ENCODE results near the gene UTP11.
A peak's percentile ranks its signal among the peaks of the same experiment; 100 is the strongest.
"Not testable (repeated sequence)": the region's sequence is repeated elsewhere in the genome, so short reads cannot be mapped to it uniquely, and the experiment has no call there.

UTP11 gene

DNA sequence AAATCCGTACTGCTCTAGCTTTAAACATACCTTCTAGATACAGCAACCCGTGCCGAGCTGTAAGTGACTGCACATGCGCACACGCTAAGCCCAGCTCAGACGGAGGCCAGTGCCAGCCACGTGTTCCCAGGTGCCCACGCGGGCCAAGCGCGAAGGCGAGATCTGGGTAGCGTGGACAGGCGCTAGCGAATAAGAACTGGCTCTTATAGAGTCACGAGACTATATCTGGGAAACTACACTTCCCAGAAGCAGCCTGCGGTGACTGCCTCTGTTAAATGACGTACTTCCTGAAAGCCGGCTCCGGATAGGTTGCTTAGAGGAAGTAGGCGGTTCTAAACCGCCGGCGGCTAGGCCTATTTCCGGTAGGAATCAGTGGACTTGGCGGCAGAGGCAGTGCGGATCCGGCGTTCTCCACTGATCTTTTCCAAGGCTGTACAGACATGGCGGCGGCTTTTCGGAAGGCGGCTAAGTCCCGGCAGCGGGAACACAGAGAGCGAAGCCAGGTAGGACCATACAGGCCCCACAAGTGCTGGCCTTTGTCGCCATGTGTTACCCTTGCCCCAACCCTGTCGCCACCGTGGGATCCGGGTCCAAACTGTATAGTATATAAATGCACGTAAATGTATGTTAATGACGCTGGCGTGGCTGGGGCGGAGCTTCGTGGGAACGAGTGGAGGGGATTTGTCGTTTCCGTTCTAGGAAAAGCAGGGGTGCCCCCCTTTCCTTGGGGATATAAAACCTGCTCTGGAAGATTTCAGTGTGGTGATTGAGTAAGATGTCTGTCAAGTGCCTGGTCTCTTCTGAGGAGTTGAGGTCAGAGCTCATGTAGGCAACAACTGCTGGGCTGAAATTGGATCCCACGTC, at the start of gene UTP11:
UTP11 (plus strand) TSS at position 372 of the 864 bp plus-strand sequence; CDS start at position 441, 69 bp downstream.
- DNase-seq (ENCODE audit: low read depth in 2 of 2): peak; percentile 78

GRCh38 chr1:37964106-37964505, 48.4 kb upstream of the UTP11 start:
- not testable (repeated sequence) for DNase-seq (ENCODE audit: low read depth in 2 of 2)

DNA sequence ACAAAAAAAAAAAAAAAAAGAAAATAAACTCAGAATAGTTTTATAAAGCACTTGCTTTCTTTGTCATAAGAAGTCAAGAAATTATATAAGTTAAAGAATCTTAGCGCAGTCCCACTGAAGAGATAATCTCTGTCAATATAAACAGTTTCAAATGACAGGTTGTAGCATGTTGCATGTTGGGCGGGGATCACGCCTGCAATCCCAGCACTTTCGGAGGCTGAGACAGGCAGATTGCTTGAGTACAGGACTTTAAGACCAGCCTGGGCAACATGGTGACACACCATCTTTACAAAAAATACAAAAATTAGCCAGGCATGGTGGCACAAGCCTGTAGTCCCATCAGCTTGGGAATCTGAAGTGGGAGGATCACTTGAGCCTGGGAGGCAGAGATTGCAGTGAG, 47.2 kb upstream of the UTP11 start:
- DNase-seq (ENCODE audit: low read depth in 2 of 2): no peak

- DNase-seq (ENCODE audit: low read depth in 2 of 2): not testable (repeated sequence)
These were observed 38.9 kb upstream of the UTP11 start for GRCh38 chr1:37973684-37974083.

- DNase-seq (ENCODE audit: low read depth in 2 of 2): no peak
These were observed 38.0 kb upstream of the UTP11 start for GRCh38 chr1:37974567-37974966.

DNA sequence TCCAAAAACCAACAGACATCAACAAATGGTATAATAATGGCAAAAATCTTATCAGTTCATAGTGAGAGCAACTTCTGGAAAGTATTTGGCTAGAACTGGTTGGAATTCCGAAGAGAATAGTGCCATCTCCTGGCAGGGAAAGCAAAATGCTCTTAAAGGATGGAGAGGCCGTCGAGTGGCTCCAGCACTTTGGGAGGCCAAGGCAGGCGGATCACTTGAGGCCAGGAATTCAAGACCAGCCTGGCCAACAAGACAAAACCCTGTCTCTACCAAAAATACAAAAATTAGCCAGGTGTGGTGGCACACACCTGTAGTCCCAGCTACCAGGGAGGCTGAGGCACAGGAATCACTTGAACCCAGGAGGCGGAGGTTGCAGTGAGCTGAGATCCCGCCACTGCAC, 37.5 kb upstream of the UTP11 start:
- DNase-seq (ENCODE audit: low read depth in 2 of 2): not testable (repeated sequence)

- no peak for DNase-seq (ENCODE audit: low read depth in 2 of 2)
These were observed 34.0 kb upstream of the UTP11 start for GRCh38 chr1:37978541-37978940.

DNA sequence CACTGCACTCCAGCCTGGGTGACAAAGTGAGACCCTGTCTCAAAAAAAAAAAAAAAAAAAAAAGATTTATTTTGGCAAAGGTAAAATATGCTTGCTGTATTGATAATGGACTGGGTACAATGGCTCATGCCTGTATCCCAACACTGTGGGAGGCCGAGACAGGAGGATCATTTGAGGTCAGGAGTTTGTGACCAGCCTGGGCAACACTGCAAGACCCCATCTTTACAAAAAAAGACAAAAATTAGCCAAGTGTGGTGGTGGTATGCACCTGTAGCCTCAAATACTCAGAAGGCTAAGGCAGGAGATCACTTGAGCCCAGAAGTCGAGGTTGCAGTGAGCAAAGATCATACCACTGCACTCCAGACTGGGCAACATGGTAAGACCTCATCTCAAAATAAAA, 29.0 kb upstream of the UTP11 start:
- DNase-seq (ENCODE audit: low read depth in 2 of 2): no peak

- no peak for DNase-seq (ENCODE audit: low read depth in 2 of 2)
These were observed 24.9 kb upstream of the UTP11 start for GRCh38 chr1:37987679-37988078.

- DNase-seq (ENCODE audit: low read depth in 2 of 2): no peak
These were observed 23.1 kb upstream of the UTP11 start for GRCh38 chr1:37989361-37989930.

DNA sequence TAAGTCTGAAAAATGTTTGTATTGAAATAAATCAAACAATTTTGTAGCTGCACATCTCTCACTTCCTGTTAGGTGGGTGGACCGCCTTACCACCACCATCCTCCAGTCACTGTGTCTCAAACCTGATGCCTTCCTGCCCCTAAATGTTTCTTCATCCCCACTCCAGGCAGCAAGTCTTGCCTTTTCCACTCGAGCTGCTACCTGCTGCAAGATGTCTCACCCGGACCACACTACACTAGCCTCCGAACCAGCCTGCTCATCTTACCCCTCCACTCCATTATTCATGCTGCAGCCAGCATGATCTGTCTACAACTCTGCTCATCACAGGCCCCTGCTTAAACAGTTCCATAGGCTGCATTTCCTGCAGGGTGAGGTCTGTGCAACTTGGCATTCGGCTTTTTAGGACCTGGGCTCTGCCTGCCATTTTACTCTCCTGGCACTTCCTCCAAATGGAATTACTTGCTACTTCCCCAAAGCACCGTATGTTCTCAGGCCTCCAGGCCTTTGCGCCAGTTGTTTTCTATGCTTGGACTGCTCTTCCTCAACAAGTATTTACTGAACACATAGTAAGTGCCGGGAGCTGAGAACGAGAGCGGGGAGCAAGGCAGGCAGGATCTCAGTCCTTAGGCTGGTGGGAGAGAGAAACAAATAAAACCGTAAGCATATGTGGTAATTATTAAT, 17.5 kb upstream of the UTP11 start:
- no peak for DNase-seq (ENCODE audit: low read depth in 2 of 2)

DNA sequence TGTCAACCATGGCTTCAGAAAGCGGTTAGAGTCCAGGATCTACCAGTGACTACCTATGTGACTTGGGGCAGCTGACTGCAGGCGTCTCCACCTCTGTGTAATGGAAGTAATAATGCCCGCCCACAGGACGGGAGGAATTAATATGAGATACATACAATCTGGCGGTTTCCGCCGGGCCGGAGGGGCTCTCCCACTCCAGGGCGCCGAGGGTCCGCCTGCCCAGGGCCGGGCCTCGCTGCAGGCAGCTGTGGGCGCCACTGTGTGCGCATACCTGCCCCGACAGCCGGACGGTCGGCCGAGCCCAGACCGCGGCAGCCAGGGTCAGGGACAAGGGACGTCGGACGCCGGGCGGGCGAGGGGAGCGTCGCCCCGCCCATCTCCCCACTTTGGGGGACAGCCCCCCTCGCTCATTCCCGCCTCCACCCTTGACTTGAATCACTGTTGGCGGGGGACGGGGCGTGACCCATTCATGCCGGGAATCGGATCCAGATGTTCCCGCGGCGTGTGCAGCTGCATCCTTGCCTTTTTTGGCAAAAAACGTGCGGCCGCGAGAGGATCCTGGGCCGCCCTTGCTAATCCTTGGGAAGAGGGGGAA, 16.7 kb upstream of the UTP11 start:
- no peak for DNase-seq (ENCODE audit: low read depth in 2 of 2)

- DNase-seq (ENCODE audit: low read depth in 2 of 2): no peak
These were observed 15.1 kb upstream of the UTP11 start for GRCh38 chr1:37997256-37998088.

- no peak for DNase-seq (ENCODE audit: low read depth in 2 of 2)
These were observed 14.3 kb upstream of the UTP11 start for GRCh38 chr1:37998089-37998808.

- no peak for DNase-seq (ENCODE audit: low read depth in 2 of 2)
These were observed 13.6 kb upstream of the UTP11 start for GRCh38 chr1:37998913-37999429.

- no peak for DNase-seq (ENCODE audit: low read depth in 2 of 2)
These were observed 12.9 kb upstream of the UTP11 start for GRCh38 chr1:37999430-38000232.

DNA sequence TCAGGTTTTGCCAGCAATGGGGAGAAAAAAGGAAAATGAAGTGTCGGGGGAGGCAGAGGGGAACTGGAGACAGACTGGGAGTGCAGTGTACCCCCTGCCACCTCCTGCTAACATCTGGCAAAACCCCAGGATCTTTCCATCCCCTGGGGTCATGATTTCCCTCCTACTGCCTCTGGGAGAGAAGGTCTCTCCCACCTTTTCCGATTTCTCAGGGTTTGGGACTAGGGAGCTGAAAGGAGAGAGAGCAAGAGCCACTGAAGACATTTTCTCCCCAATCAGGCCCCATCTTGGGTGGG, 12.4 kb upstream of the UTP11 start:
- DNase-seq (ENCODE audit: low read depth in 2 of 2): no peak

DNA sequence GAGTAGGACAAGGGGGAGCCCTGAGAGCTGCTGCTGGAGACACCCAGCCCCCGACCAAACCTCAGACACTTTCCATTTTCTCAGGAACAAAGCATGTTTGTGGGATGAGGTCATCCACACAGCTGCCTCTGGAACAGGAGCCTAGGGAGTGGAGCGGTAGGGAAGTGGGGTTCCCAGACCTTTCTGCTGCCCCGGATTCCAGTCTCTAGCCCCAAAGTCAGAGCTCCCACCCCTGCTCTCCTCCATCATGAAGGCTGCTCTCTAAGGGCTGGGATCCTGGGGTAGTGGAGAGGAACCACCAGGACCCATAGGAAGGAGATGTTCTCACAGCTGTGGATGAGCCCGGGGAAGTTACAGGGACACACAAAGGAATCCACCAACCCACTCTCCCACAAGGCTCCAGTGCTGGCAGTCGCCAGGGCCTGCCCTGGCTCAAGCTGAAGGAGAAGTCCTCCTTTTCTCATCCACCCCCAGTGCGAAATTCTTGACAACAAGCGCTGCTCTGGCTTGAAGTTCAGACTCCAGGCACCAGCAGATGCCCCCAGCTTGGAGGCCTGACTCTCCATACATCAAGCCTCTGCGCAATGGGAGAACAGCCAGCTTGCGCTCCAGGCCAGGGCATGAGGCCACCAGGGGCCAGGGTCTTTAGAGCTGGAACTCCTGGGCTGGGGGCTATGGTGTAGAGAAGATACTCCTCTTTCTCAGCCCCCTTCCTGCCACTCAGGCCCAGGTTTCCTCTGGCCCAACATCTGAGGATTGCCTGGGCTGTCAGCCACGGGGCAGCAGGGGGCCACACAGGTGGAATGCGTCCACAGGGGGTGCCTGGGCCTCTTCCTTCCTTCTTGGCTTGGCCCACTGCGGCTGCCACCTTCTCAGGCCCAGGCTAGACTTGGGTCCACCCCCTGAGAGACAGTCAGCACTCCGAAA, 11.7 kb upstream of the UTP11 start:
- no peak for DNase-seq (ENCODE audit: low read depth in 2 of 2)
